NCI-H2171 (cell line): ENCODE results near the gene RASA1.

ENCODE experiments used
- DNase-seq: peaks from one replicate; lab custom pipeline; 2025; lab: John Stamatoyannopoulos, UW

Gene RASA1

DNA sequence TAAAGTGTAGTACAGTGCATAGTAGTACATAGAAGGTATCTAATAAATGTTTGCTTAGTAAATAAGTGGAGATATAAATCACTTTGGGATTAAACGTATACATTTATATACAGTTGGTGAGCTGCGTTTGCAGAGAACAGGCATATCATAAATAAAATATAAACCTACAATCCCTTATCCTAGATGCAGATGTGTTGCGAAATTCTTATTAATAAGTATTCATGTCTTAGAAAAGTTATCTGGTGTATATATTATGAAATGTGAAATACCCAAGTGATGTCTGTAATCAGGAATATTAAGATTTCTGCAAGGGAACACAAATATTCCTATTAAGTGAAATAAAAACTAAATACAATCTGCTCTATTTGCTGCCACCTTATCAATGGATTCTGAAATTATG is 136.2 kb downstream of the RASA1 start:
- no peak for DNase-seq

DNA sequence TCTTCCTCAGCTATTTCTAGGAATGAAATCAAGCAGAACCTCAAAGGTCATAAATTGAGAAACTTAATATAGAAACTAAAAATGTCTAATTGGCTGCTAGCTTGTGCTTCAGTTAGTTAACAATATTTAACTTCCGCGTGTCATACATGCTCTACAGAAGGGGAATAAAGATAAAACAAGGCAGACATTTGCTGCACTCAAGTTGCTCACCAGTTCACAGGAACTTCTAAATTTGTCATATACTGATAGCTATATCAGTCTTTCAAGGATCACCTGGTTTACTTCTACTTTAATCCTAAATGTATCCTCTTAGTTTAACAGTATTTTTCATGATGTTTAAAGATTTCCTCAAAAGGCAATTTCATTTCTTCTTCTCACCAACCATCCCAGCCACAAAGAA is 136.7 kb downstream of the RASA1 start:
- DNase-seq, result no peak

GRCh38 chr5:87405472-87406155 is 137.9 kb downstream of the RASA1 start:
- DNase-seq, result no peak

- DNase-seq, result no peak
These were observed 140.5 kb downstream of the RASA1 start for GRCh38 chr5:87408204-87408603.

GRCh38 chr5:87410931-87411330 is 143.2 kb downstream of the RASA1 start:
- no peak for DNase-seq

DNA sequence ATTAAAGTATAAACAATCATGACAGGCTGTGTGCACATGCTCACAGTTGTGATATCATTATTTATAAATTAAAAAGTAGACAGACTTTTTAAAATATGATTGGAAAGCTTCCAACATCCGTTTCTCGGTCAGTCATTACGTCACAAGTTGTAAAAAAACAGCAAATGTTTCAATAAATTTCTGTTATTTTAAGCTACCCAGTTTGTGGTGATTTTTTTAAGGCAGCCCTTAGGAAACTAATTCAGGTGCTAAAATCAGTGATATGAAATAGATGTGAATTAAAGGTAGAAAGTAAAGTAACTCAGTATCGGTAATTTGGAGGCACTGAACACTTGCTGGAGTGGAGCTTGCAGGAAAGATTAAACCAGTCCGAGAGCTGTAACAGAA is 143.9 kb downstream of the RASA1 start:
- DNase-seq, result no peak

DNA sequence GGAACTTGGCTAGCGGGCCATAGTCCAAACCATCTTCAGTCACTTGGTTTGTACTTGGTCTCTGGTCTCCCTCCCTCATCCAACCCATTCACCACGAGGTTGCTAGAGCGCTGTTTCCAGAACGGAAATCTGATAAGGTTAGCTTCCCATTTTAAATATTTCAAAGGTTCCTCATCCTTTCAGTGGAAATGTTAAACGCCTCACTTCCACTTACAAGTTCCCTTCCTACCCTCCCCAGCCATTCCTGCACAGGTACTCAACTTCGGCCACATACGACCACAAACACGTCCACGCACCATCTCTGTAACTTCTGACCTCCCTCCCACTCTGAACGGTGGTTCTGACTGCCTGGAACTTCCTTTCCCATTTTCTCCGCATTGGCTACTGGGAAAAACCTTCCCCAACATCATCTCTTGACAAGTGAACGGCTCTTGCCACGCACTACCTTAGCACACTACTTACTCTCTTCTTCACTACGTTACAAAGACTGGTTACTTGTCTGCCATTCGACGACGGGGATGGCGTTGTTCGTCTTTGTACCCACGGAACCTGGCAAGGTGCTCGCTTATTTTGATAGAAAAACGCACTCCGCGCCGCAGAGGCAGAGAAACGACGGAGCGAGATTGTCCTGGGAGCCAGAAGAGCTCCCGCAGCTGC is 144.4 kb downstream of the RASA1 start:
- no peak for DNase-seq

DNA sequence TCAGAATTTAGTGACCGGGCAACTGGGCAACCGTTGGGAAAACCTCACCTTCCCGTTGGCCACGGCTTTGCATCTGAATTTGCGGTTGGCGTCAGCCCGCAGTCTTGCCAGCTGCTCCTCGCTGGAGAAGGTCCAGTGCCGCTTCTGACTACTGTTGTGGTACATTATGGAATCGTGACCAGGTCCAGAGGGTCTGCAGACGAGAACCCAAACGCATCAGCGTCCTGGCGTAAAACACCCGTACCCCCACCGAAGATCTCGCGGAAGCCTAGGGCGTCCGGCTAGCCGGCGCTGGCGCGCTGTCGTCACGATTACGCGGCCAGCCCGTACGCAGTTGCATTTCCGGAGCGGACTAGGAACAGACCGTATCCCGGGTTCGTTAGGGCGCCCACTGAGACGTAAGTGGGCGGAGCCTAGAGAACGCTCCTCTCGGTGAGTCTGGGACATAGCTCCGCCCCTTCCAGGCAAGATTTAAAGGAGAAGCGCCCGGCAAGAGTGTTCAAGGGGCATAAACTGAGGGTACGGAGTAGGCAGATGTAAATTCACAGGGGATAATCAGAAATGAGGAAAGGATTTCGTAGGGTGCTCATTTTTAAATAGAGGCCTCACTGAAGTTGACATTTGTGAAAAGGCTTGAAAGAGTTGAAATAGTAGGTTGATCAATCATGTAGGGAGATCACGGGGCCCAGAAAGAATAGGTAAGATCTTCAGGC is 145.1 kb downstream of the RASA1 start, which contains the start of gene CCNH:
TSS of gene CCNH (minus strand) at position 301 of the 713 bp plus-strand sequence. CDS start at position 165, 136 bp downstream.
- DNase-seq, result peak; percentile 87

DNA sequence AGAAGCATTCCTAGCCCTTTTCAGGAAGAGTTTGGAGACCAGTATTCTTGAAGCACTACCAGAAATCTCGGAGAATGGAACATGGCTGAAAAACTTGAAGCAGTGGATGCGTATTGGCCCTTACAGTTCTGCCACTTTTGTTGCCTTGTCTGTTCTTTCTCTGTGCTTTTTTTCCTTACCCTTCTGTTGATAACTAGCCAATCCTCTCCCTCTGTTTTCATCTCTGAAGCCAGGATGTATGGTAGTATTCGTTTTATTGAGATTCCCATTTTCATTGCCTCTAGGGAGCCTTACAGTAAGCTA is 145.6 kb downstream of the RASA1 start:
- DNase-seq, result no peak

DNA sequence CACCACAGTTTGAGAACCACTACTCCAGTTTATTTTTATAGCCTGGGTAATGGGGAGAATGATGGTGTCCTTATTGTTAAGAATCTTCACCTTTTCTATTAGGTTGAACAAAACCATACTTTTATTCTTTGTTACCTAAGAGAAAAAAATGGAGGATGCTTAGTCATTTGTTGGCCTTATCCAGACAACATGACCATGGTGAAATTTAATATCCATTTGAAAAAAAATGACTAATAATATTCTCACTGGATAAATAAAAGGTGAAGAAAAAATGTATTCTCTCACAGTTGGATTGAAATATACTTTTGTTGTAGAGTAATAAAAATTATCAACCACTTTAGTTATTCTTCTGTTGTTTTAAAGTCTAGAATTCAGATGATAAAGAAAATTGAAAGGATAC is 150.8 kb downstream of the RASA1 start:
- no peak for DNase-seq

- no peak for DNase-seq
These were observed 153.6 kb downstream of the RASA1 start for GRCh38 chr5:87421307-87421706.

GRCh38 chr5:87423755-87424154 is 156.1 kb downstream of the RASA1 start:
- no peak for DNase-seq

DNA sequence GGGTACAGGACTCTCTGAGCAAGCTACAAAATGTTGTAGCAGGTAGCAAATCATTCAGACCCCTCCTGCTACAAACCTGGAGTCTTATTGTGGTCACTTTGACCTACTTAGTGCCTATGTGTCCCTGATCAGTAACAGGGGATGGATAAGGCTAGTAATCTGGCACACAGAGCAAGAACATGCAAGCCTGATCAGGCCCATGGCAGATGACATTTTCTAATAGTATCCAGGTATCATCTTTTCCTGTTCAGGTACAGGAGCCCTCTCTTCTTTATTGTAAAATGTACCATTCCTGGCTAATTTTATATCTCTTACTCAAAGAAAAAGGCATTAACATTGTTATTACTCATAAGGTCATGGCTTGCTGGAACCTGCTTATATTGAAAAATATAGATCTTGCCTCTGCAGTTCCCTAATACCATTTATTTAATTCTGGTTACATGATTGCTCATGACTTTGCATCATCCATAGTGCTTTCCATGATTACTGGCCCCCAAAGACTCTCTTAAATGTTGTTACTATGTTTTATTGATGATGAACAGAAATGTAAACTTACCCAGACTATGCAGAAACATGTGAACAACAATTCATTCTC is 163.3 kb downstream of the RASA1 start:
- no peak for DNase-seq

GRCh38 chr5:87432460-87432859 is 164.8 kb downstream of the RASA1 start:
- DNase-seq, result no peak

DNA sequence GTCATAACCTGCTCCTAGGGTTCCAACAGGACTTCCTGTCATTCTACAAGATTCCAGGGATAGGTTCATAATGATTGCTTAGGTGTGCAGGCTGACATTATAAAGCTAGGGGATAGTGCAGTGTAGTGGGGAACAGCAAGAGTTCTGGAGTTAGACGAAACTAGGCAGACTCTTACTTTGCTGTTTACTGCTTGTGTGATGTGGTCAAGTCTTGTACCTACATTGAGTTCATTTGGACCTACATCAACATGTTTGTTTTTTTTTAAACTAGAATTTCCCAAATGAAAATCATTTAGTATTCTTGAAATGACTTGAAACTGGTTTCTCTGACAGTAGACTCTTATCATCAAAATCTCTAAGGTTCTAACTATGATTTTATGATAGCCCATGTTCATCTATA is 166.3 kb downstream of the RASA1 start:
- DNase-seq, result no peak

- no peak for DNase-seq
These were observed 166.8 kb downstream of the RASA1 start for GRCh38 chr5:87434461-87434860.

- no peak for DNase-seq
These were observed 167.5 kb downstream of the RASA1 start for GRCh38 chr5:87435144-87435694.

DNA sequence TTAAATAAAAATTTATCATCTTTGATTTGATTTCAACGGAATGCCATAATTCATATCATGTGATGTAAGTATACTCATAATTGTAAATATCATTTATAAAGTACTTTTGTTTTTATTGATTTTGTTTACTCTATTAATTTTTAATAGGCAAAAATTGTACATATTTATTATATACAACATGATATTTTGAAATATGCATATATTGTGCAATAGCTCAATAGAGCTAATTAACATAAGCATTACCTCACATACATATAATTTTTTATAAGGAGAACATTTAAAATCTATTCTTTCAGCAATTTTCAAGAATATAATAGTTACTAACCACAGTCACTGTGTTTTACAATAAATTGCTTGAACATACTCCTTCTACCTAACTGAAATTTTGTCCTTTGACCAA is 170.0 kb downstream of the RASA1 start:
- no peak for DNase-seq

DNA sequence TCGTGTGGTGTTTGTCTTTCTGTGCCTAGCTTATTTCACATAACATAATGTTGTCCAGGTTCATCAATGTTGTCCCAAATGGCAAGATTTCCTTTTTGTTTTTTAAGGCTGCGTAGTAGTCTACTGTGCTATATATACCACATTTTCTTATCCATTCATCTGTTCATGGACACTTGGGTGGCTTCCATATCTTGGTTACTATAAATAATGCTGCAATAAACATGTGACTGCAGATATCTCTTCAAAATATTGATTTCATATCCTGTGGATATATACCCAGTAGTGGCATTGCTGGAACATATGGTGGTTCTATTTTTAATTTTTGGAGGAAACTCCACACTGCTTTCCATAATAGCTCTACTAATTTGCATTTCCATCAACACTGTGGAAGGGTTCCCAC is 170.5 kb downstream of the RASA1 start:
- no peak for DNase-seq
